Thoracic aorta (tissue), 2 donors: ENCODE data around the gene TEDC2. TPM values are rescaled to one million over a fixed set of nuclear protein-coding genes. Genes with fewer than 3 reads are reported as not detected.

ENCODE experiments used
- ATAC-seq: fragments of 150-250 bp; one replicate; pipeline ENCODE4 v1.8.0; 2017; ENCODE audit warnings: low read depth; ENCODE audit not compliant: insufficient number of reproducible peaks, low FRiP score
- DNase-seq: peaks from one replicate; pipeline ENCODE4 v3.0.0-alpha.2; 2020; ENCODE audit warnings: low spot score
- H3K27ac ChIP-seq, 2 donors: fragments of 200-600 bp; sonication (generic); 1 replicate in 1 of 2; 2 replicates in 1 of 2; pipeline ENCODE4 v1.5.1; 2016; ENCODE audit warnings: mild to moderate bottlenecking in 2 of 2, moderate library complexity in 2 of 2
- H3K27me3 ChIP-seq: fragments of 200-600 bp; sonication (generic); replicated peaks from 2 replicates; pipeline ENCODE4 v1.6.0; 2016; ENCODE audit warnings: mild to moderate bottlenecking; ENCODE audit not compliant: insufficient read depth
- H3K36me3 ChIP-seq: fragments of 200-600 bp; sonication (generic); one replicate; pipeline ENCODE4 v1.5.1; 2016
- H3K4me1 ChIP-seq, 2 donors: fragments of 200-600 bp; sonication (generic); 1 replicate in 1 of 2; 2 replicates in 1 of 2; pipeline versions ENCODE4 v1.5.1 to v1.6.0; 2016; ENCODE audit warnings: low read depth in 2 of 2, mild to moderate bottlenecking in 1 of 2; ENCODE audit not compliant: control insufficient read depth in 1 of 2
- H3K4me3 ChIP-seq: fragments of 200-600 bp; sonication (generic); 2 replicates; pipeline ENCODE4 v1.5.1; 2016; ENCODE audit warnings: mild to moderate bottlenecking
- H3K9me3 ChIP-seq: fragments of 200-600 bp; sonication (generic); 2 replicates; pipeline ENCODE4 v1.5.1; 2016
- CTCF ChIP-seq: fragments of 200-600 bp; sonication (generic); IDR thresholded peaks from one replicate; pipeline ENCODE4 v1.5.1; 2019; ENCODE audit warnings: antibody characterized with exemption
- total RNA-seq, 2 donors: library from RNA; depleted of rRNA; stranded (reverse); fragments of >200 nt; gene quantifications; one replicate each; pipeline versions ENCODE4 v1.1.0 to v1.2.3, GENCODE V29; 2016

The TEDC2 gene
- total RNA-seq, 2 donors from 2014 or later, result 0.27 TPM; not detected in 1

- Histone ChIP-seq H3K27me3 (no peaks in the 10 kb centered on the region), H3K9me3 (no peaks in the 10 kb centered on the region), H3K27ac (peak overlapping the region; percentile 23 to 65), H3K4me1 (peaks cover 7 to 16% of the 10 kb centered on the region in 2 donors), H3K4me3 (peak overlapping the region; percentile 90), H3K36me3 (no peaks in the 10 kb centered on the region)
- ATAC-seq (no peak), DNase-seq (no peak)
- TF ChIP-seq CTCF, result no peak
Observed at GRCh38 chr16:2428051-2428783, 31.7 kb upstream of the TEDC2 start.

GRCh38 chr16:2428784-2429033, 31.2 kb upstream of the TEDC2 start:
- H3K27ac ChIP-seq, result peak overlapping the region; percentile 23 to 65
- no peak for TF ChIP-seq CTCF
- no peak for ATAC-seq
- peaks cover 7 to 16% of the 10 kb centered on the region in 2 donors for H3K4me1 ChIP-seq
- no peaks in the 10 kb centered on the region for H3K27me3 ChIP-seq
- peak overlapping the region; percentile 90 for H3K4me3 ChIP-seq
- H3K9me3 ChIP-seq, result no peaks in the 10 kb centered on the region
- no peak for DNase-seq
- H3K36me3 ChIP-seq, result no peaks in the 10 kb centered on the region

GRCh38 chr16:2429034-2429770, 30.7 kb upstream of the TEDC2 start, which contains the start of gene CCNF:
Gene CCNF (plus strand): TSS chr16:2429447. CDS start chr16:2429482, 35 bp downstream.
- peaks cover 7 to 16% of the 10 kb centered on the region in 2 donors for H3K4me1 ChIP-seq
- peak within 1 kb of the TSS; percentile 90 for H3K4me3 ChIP-seq
- H3K27ac ChIP-seq, result peak within 1 kb of the TSS; percentile 23 to 65
- peak; percentile 95 for ATAC-seq
- peak; percentile 86 for DNase-seq
- no peaks in the 10 kb centered on the region for H3K36me3 ChIP-seq
- peak; percentile 12 for TF ChIP-seq CTCF
- H3K9me3 ChIP-seq, result no peaks in the 10 kb centered on the region
- H3K27me3 ChIP-seq, result no peaks in the 10 kb centered on the region

GRCh38 chr16:2429771-2430663, 29.9 kb upstream of the TEDC2 start:
- H3K4me1 ChIP-seq, result peaks cover 7 to 16% of the 10 kb centered on the region in 2 donors
- H3K36me3 ChIP-seq, result no peaks in the 10 kb centered on the region
- TF ChIP-seq CTCF, result no peak
- H3K27me3 ChIP-seq, result no peaks in the 10 kb centered on the region
- peak overlapping the region; percentile 90 for H3K4me3 ChIP-seq
- no peaks in the 10 kb centered on the region for H3K9me3 ChIP-seq
- DNase-seq (no peak), ATAC-seq (no peak)
- H3K27ac ChIP-seq, result no peak overlapping the region

- H3K9me3 ChIP-seq, result no peaks in the 10 kb centered on the region
- no peaks in the 10 kb centered on the region for H3K27me3 ChIP-seq
- H3K36me3 ChIP-seq, result no peaks in the 10 kb centered on the region
- no peak for TF ChIP-seq CTCF
- H3K27ac ChIP-seq, result no peak overlapping the region
- H3K4me3 ChIP-seq, result no peak overlapping the region
- no peak for DNase-seq
- no peak for ATAC-seq
- H3K4me1 ChIP-seq, result peaks cover 7 to 16% of the 10 kb centered on the region in 2 donors
Observed at GRCh38 chr16:2432286-2432685, 27.6 kb upstream of the TEDC2 start.
